ENCODE results near the gene S100PBP.

The S100PBP gene

DNA sequence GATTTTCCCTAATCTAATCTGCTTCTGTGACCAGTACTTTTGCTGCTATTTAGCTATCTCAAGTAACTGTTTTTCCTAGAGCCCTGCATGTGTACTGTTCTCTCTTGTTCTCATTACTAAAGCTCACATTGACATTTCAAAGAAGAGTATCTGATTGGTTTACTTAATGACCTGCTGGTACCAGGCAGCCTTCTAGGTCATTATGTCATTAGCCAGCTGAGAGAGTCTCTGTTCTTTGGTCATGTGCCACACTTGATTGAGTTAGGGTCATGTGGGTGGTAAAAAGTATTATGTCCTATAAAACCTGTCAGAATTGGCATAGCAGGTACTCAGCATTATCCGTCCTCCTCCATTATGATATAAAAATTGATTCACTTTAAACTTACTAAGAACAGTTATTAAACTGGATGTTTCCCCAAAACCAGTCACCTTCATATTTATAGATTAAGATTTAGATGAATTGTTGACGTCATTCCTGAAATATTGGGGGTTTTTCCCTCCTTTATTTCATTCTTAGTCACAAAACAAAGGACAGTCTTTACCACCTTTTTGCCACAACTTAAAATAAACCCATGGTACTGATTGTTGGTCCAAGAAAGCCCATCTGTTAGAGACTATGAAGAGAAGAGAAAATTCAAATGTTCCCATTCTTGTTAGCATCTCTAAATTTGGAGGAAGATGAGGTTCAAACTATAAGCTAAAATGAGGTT lies 31.1 kb downstream of the S100PBP start:
- TF ChIP-seq TCF12 (IDR thresholded peaks at IDR 0.05; ENCODE audit: low read depth) (no peak), CEBPB (IDR thresholded peaks at IDR 0.05) (no peak)

- TF ChIP-seq CREB1 (IDR thresholded peaks at IDR 0.05; ENCODE audit: low read depth) = no peak
- TF ChIP-seq REST (IDR thresholded peaks at IDR 0.05; ENCODE audit: low read depth) = peak; percentile 31; the same call in 1 of the 2 replicates
Observed at GRCh38 chr1:32855861-32856617, 38.6 kb downstream of the S100PBP start.

DNA sequence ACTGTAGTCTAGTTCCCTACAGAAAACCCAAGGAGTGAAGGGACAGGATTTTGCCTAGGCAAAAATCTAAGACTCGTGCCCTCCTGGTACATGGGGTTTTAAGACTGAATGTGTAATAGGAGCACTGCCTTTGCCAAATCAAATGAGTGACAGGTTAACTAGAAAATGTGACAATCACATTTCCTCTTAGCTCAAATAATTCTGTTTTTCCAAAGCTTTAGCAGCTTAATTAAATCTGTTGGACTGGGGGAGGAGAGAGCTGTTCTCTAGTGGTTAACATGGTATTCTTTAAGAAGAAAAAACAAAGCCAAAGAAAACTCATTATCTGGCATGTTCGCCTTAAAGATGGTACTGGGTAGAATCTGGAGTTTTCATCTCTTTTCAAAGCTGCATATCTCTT lies 40.7 kb downstream of the S100PBP start:
- no peak for TF ChIP-seq YY1 (IDR thresholded peaks at IDR 0.05; ENCODE audit: low read depth)
- no peak for TF ChIP-seq EP300 (IDR thresholded peaks at IDR 0.05; ENCODE audit: borderline replicate concordance)
- no peak for TF ChIP-seq NFIC (IDR thresholded peaks at IDR 0.05)
- no peak for TF ChIP-seq CEBPB (IDR thresholded peaks at IDR 0.05)
- no peak for TF ChIP-seq REST (IDR thresholded peaks at IDR 0.05; ENCODE audit: low read depth)
- TF ChIP-seq RAD21 (IDR thresholded peaks at IDR 0.05; ENCODE audit: low read depth) = no peak
- TF ChIP-seq, protein P1, sequence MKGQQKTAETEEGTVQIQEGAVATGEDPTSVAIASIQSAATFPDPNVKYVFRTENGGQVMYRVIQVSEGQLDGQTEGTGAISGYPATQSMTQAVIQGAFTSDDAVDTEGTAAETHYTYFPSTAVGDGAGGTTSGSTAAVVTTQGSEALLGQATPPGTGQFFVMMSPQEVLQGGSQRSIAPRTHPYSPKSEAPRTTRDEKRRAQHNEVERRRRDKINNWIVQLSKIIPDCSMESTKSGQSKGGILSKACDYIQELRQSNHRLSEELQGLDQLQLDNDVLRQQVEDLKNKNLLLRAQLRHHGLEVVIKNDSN (IDR thresholded peaks at IDR 0.05) = no peak
- TF ChIP-seq, protein P2, sequence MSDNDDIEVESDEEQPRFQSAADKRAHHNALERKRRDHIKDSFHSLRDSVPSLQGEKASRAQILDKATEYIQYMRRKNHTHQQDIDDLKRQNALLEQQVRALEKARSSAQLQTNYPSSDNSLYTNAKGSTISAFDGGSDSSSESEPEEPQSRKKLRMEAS (IDR thresholded peaks at IDR 0.05) = no peak
- TF ChIP-seq TCF12 (IDR thresholded peaks at IDR 0.05; ENCODE audit: low read depth) = no peak
- TF ChIP-seq CREB1 (IDR thresholded peaks at IDR 0.05; ENCODE audit: low read depth) = no peak
- no peak for TF ChIP-seq TEAD4 (IDR thresholded peaks at IDR 0.05)
- TF ChIP-seq FOXM1 (IDR thresholded peaks at IDR 0.05; ENCODE audit: borderline replicate concordance, low read depth) = no peak
- no peak for TF ChIP-seq EGR1 (IDR thresholded peaks at IDR 0.05)
- no peak for TF ChIP-seq TAF1 (IDR thresholded peaks at IDR 0.05; ENCODE audit: low read depth)
- TF ChIP-seq ZBTB7A (IDR thresholded peaks at IDR 0.05; ENCODE audit: low read depth) = no peak

GRCh38 chr1:32858791-32859190 lies 41.3 kb downstream of the S100PBP start:
- TF ChIP-seq ZBTB7A (IDR thresholded peaks at IDR 0.05; ENCODE audit: low read depth) (no peak), TEAD4 (IDR thresholded peaks at IDR 0.05) (no peak), YY1 (IDR thresholded peaks at IDR 0.05; ENCODE audit: low read depth) (no peak), NFIC (IDR thresholded peaks at IDR 0.05) (no peak), REST (IDR thresholded peaks at IDR 0.05; ENCODE audit: low read depth) (no peak), FOXM1 (IDR thresholded peaks at IDR 0.05; ENCODE audit: borderline replicate concordance, low read depth) (no peak), EP300 (IDR thresholded peaks at IDR 0.05; ENCODE audit: borderline replicate concordance) (no peak), EGR1 (IDR thresholded peaks at IDR 0.05) (no peak), RAD21 (IDR thresholded peaks at IDR 0.05; ENCODE audit: low read depth) (no peak), CEBPB (IDR thresholded peaks at IDR 0.05) (no peak), TCF12 (IDR thresholded peaks at IDR 0.05; ENCODE audit: low read depth) (no peak), CREB1 (IDR thresholded peaks at IDR 0.05; ENCODE audit: low read depth) (no peak)
- TF ChIP-seq, protein P2 (IDR thresholded peaks at IDR 0.05) = no peak

DNA sequence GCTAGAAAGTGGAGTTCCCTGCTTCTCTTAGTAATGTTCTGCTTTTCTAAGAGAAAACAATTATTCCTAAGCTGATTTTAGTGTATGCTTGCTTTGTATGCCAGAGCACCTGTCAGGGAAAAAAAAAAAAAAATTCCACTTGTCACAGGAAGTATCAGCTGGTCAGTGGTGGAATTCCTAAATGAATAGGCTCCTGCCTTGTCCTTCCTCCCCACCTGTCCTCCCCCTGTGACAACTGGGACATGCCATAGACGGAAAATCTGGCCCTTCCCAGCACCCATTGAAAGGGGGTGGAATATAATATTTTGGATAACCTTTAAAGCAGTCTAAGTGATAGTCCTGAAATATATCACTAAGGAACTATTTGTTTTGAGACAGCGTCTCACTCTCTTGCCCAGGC lies 42.5 kb downstream of the S100PBP start:
- no peak for TF ChIP-seq CEBPB (IDR thresholded peaks at IDR 0.05)

All from Ishikawa (cell line).